T-helper 17 cell (primary cell): ENCODE results near the gene SAMD4A. TPM values are rescaled to one million over a fixed set of nuclear protein-coding genes. Genes with fewer than 3 reads are reported as not detected.

ENCODE experiments used
- ATAC-seq: fragments of 150-1000 bp; cut with Tn5 transposase; 2 replicates; pipeline ENCODE4 v1.10.0; 2021; ENCODE audit warnings: mild to moderate bottlenecking, moderate library complexity
- DNase-seq, 3 donors: peaks; one replicate each; pipeline versions ENCODE4 v3.0.0 to v3.0.0-alpha.2; 2020 to 2021
- H3K9me3 ChIP-seq: one replicate; pipeline ENCODE4 v1.7.0; 2013; ENCODE audit warnings: low read length, mild to moderate bottlenecking; ENCODE audit not compliant: control insufficient read depth, poor library complexity, severe bottlenecking
- H3K27ac Mint-ChIP-seq: one replicate; pipeline ENCODE4 v1.8.0; 2022; ENCODE audit warnings: mild to moderate bottlenecking, moderate library complexity, mixed read lengths
- H3K27me3 Mint-ChIP-seq: one replicate; pipeline ENCODE4 v1.8.0; 2022; ENCODE audit warnings: mixed read lengths
- H3K36me3 Mint-ChIP-seq: one replicate; pipeline ENCODE4 v1.8.0; 2022; ENCODE audit warnings: low read depth, mixed read lengths
- H3K4me1 Mint-ChIP-seq: one replicate; pipeline ENCODE4 v1.8.0; 2022; ENCODE audit warnings: mild to moderate bottlenecking, mixed read lengths
- H3K4me3 Mint-ChIP-seq: one replicate; pipeline ENCODE4 v1.8.0; 2022; ENCODE audit warnings: mild to moderate bottlenecking, moderate library complexity, mixed read lengths
- total RNA-seq, 4 donors: library from RNA in 2 of 4; stranded (reverse) in 2 of 4; gene quantifications; one replicate each; pipeline ENCODE4 v1.2.3 and lab custom pipeline; 2022 to 2026

Gene SAMD4A
- total RNA-seq, 2 donors from 2014 or later, result 6.5 to 6.9 TPM

DNA sequence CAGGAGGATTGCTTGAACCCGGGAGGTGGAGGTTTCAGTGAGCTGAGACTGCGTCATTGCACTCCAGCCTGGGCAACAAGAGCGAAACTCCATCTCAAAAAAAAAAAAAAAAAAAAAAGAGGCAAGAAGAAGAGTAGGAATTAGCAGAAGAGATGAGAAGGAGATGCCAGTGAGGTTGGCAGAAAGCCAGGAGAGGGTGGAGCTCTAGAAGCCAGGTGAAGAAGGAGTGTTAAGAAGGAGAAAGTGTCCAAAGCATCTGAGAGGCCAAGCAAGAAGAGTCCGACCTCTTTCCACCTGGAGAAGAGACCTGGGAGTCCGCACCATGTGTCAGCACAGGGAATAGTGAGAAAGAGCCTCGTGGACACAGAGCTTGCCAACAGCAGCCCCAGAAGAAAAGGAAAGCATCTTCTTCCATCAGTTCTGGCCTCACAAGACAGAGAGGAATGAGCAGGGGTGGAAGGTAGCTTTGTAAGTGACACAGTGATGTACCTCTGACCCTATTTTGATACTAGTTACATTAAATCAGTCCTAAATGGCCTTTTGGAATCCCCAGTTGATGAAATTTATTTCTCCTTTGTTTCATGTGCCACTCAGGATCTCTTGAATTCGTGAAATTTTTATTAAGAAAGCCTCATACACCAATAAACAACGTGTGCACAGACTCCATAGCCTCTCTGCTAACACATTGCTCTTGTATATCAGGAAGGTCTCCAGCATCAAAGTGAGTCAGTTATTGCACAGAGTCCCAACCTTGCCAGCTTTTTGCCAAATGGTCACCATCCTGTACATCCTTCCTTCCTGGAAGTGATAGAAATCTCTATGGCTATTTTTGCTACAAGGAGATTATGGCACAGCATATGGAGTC is 70.6 kb downstream of the SAMD4A start:
- Mint-ChIP-seq H3K27ac (peak overlapping the region; percentile 69), H3K4me3 (no peak overlapping the region), H3K27me3 (peaks cover 7% of the 10 kb centered on the region), H3K36me3 (peaks cover 3% of the 10 kb centered on the region), H3K4me1 (peaks cover 15% of the 10 kb centered on the region)
- no peak for ATAC-seq
- no peaks in the 10 kb centered on the region for H3K9me3 ChIP-seq
- DNase-seq, result no peak

GRCh38 chr14:54638135-54638446 is 71.2 kb downstream of the SAMD4A start:
- no peak for ATAC-seq
- DNase-seq, result no peak
- Mint-ChIP-seq H3K4me3 (no peak overlapping the region), H3K36me3 (peaks cover 2% of the 10 kb centered on the region), H3K27me3 (peaks cover 6% of the 10 kb centered on the region), H3K27ac (peak overlapping the region; percentile 19), H3K4me1 (peaks cover 14% of the 10 kb centered on the region)
- H3K9me3 ChIP-seq, result no peaks in the 10 kb centered on the region

- no peak for ATAC-seq
These were observed 72.7 kb downstream of the SAMD4A start for GRCh38 chr14:54639611-54640010.

DNA sequence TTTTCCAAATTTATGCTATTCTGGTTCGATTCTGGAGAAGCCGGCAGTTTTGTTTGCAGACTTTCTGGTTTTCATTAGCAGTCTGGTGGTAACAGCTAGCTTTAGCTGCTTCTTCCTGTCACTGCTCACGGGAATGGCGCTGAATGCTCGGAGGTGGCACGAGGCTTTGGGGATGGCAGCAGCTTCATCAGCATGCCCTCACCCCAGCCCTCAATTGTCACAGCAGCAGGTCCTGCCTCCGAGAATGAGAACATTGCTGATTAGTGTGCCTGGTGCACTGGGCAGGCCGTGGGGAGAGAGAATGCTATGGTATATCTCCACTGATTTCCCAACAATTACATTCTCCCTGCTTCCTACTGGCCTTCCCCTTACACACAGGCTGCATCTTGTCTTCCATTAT is 73.6 kb downstream of the SAMD4A start:
- ATAC-seq, result no peak
- H3K4me1 Mint-ChIP-seq, result peaks cover 10% of the 10 kb centered on the region
- peaks cover 5% of the 10 kb centered on the region for H3K27me3 Mint-ChIP-seq
- H3K9me3 ChIP-seq, result no peaks in the 10 kb centered on the region
- H3K4me3 Mint-ChIP-seq, result no peak overlapping the region
- DNase-seq, result no peak
- peak overlapping the region; percentile 49 for H3K27ac Mint-ChIP-seq
- no peaks in the 10 kb centered on the region for H3K36me3 Mint-ChIP-seq

More at GRCh38 chr14:54639611-54640010, 72.7 kb downstream of the SAMD4A start:
- no peaks in the 10 kb centered on the region for H3K9me3 ChIP-seq
- no peak for DNase-seq
- peaks cover 10% of the 10 kb centered on the region for H3K4me1 Mint-ChIP-seq
- no peak overlapping the region for H3K4me3 Mint-ChIP-seq
- H3K36me3 Mint-ChIP-seq, result no peaks in the 10 kb centered on the region
- peaks cover 5% of the 10 kb centered on the region for H3K27me3 Mint-ChIP-seq
- H3K27ac Mint-ChIP-seq, result no peak overlapping the region

- Mint-ChIP-seq H3K27ac (no peak overlapping the region), H3K4me3 (no peak overlapping the region), H3K36me3 (no peaks in the 10 kb centered on the region), H3K4me1 (peaks cover 8% of the 10 kb centered on the region), H3K27me3 (peaks cover 5% of the 10 kb centered on the region)
- ATAC-seq, result no peak
- DNase-seq, result no peak
- no peaks in the 10 kb centered on the region for H3K9me3 ChIP-seq
These were observed 75.2 kb downstream of the SAMD4A start for GRCh38 chr14:54642121-54642520.

- Mint-ChIP-seq H3K27me3 (peaks cover 5% of the 10 kb centered on the region), H3K4me3 (no peak overlapping the region), H3K4me1 (peaks cover 5% of the 10 kb centered on the region), H3K27ac (no peak overlapping the region), H3K36me3 (no peaks in the 10 kb centered on the region)
- no peaks in the 10 kb centered on the region for H3K9me3 ChIP-seq
- ATAC-seq, result peak; percentile 33
- no peak for DNase-seq
These were observed 76.1 kb downstream of the SAMD4A start for GRCh38 chr14:54642801-54643695.

DNA sequence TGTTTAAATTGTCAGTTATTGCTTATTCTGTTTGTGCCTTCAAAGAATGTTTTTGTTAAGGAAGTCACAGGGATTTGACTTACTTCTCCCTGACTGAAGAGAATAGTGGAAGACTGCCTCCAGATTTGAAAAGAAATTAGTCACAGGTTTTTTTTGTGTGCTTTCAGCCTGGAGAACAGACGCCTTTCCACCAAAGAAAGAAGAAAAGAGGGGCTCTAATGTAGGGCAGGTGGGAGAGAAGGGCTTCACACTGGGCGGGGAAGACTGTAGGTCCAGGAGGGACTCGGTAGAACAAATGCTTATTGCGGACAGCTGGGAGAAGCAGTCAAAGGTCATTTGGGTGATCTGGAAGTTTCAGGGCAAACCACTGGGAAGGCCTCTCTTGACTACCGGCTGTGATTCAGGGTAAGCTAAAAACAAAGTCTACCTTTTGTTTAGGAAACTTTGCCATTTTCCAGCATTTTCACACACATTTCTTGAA is 76.8 kb downstream of the SAMD4A start:
- H3K9me3 ChIP-seq, result no peaks in the 10 kb centered on the region
- Mint-ChIP-seq H3K27me3 (peaks cover 5% of the 10 kb centered on the region), H3K36me3 (no peaks in the 10 kb centered on the region), H3K4me3 (no peak overlapping the region), H3K27ac (no peak overlapping the region), H3K4me1 (peaks cover 5% of the 10 kb centered on the region)
- no peak for DNase-seq
- no peak for ATAC-seq

GRCh38 chr14:54645639-54646038 is 78.7 kb downstream of the SAMD4A start:
- DNase-seq, result no peak
- Mint-ChIP-seq H3K27ac (no peak overlapping the region), H3K27me3 (peaks cover 10% of the 10 kb centered on the region), H3K36me3 (no peaks in the 10 kb centered on the region), H3K4me3 (no peak overlapping the region), H3K4me1 (peaks cover 5% of the 10 kb centered on the region)
- no peak for ATAC-seq
- H3K9me3 ChIP-seq, result no peaks in the 10 kb centered on the region

GRCh38 chr14:54646626-54647025 is 79.7 kb downstream of the SAMD4A start:
- Mint-ChIP-seq H3K27me3 (peaks cover 15% of the 10 kb centered on the region), H3K27ac (no peak overlapping the region), H3K36me3 (no peaks in the 10 kb centered on the region), H3K4me3 (no peak overlapping the region), H3K4me1 (no peaks in the 10 kb centered on the region)
- H3K9me3 ChIP-seq, result no peaks in the 10 kb centered on the region
- ATAC-seq, result no peak
- no peak for DNase-seq

GRCh38 chr14:54647378-54647777 is 80.5 kb downstream of the SAMD4A start:
- no peak overlapping the region for H3K4me3 Mint-ChIP-seq
- peaks cover 22% of the 10 kb centered on the region for H3K27me3 Mint-ChIP-seq
- H3K36me3 Mint-ChIP-seq, result no peaks in the 10 kb centered on the region
- H3K4me1 Mint-ChIP-seq, result peaks cover 2% of the 10 kb centered on the region
- DNase-seq (no peak), ATAC-seq (no peak)
- no peak overlapping the region for H3K27ac Mint-ChIP-seq
- H3K9me3 ChIP-seq, result no peaks in the 10 kb centered on the region

DNA sequence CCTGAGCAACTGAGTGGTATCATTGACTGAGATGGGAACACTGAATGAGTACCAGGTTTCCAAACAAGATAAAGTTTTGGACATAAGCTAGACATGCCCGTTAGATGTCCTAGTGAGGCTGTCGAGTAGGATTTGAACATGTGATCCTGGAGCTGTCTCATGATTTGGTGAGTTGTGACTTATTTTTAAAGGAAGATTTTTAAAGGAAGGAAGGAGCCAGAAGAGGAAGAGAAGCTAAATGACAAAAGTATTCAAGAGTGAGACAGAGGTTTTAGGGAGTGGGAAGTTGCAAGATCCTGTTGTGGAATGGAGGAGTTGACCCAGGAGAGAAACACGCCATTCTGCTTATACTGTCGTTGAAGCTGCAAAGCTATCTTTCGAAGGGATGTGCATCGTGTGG is 82.1 kb downstream of the SAMD4A start:
- ATAC-seq, result no peak

GRCh38 chr14:54650331-54650958 is 83.5 kb downstream of the SAMD4A start:
- no peak overlapping the region for H3K27ac Mint-ChIP-seq

More for the DNA sequence above, 82.1 kb downstream of the SAMD4A start:
- no peak for DNase-seq
- Mint-ChIP-seq H3K36me3 (peaks cover 4% of the 10 kb centered on the region), H3K27ac (no peak overlapping the region), H3K4me1 (peaks cover 2% of the 10 kb centered on the region), H3K4me3 (no peak overlapping the region), H3K27me3 (peaks cover 31% of the 10 kb centered on the region)
- H3K9me3 ChIP-seq, result no peaks in the 10 kb centered on the region

GRCh38 chr14:54650959-54651351 is 84.0 kb downstream of the SAMD4A start:
- Mint-ChIP-seq H3K27me3 (peaks cover 42% of the 10 kb centered on the region), H3K36me3 (peaks cover 4% of the 10 kb centered on the region), H3K4me3 (no peak overlapping the region), H3K4me1 (peaks cover 2% of the 10 kb centered on the region), H3K27ac (no peak overlapping the region)
- DNase-seq (no peak), ATAC-seq (no peak)
- no peaks in the 10 kb centered on the region for H3K9me3 ChIP-seq

More at GRCh38 chr14:54650331-54650958, 83.5 kb downstream of the SAMD4A start:
- DNase-seq, result no peak
- Mint-ChIP-seq H3K27me3 (peaks cover 42% of the 10 kb centered on the region), H3K36me3 (peaks cover 4% of the 10 kb centered on the region), H3K4me3 (no peak overlapping the region), H3K4me1 (peaks cover 2% of the 10 kb centered on the region)
- no peak for ATAC-seq
- no peaks in the 10 kb centered on the region for H3K9me3 ChIP-seq
